B cell (primary cell): Measurements from ENCODE around the gene FYB2. TPM values are rescaled to one million over a fixed set of nuclear protein-coding genes. Genes with fewer than 3 reads are reported as not detected.

Experiments used
- ATAC-seq: fragments of 200-7000 bp; cut with Tn5 transposase; one replicate; pipeline ENCODE4 v1.10.0; 2021; ENCODE audit warnings: low read depth, mild to moderate bottlenecking, moderate number of reproducible peaks, moderate library complexity
- CTCF ChIA-PET: fragments of 350-600 bp; sonication (Branson Sonifier 250); formaldehyde crosslinking; loops from one replicate; lab custom pipeline; 2021; ENCODE audit warnings: antibody characterized with exemption, inconsistent platforms; lab: Charles Lee
- POLR2A ChIA-PET: fragments of 350-600 bp; sonication (Branson Sonifier 250); formaldehyde crosslinking; loops from one replicate; lab custom pipeline; 2021; ENCODE audit warnings: antibody characterized with exemption; lab: Charles Lee
- DNase-seq: peaks from one replicate; pipeline ENCODE4 v3.0.0; 2013
- H2AFZ ChIP-seq: 2 replicates; pipeline ENCODE4 v1.6.1; 2012; ENCODE audit warnings: mild to moderate bottlenecking, low read depth, low read length; ENCODE audit not compliant: insufficient read depth, poor library complexity, severe bottlenecking
- H3K27ac ChIP-seq, 2 donors: 1 replicate in 1 of 2; 2 replicates in 1 of 2; pipeline ENCODE4 v1.5.1; 2012 to 2013; ENCODE audit warnings: low read length in 2 of 2, mild to moderate bottlenecking in 2 of 2, moderate library complexity in 1 of 2
- H3K27me3 ChIP-seq, 4 experiments: fragments of 200-600 bp in 1 of 4; sonication (generic) in 1 of 4; replicated peaks in 1 of 4; 1 replicate in 2 of 4; 2 replicates in 2 of 4; pipeline versions ENCODE4 v1.6.1 to v1.7.0; 2013 to 2016; ENCODE audit warnings: low read length in 3 of 4, mild to moderate bottlenecking in 2 of 4, mixed read lengths in 1 of 4, moderate library complexity in 1 of 4; ENCODE audit not compliant: insufficient read depth in 4 of 4, control insufficient read depth in 3 of 4; ENCODE audit errors: control extremely low read depth in 1 of 4
- H3K36me3 ChIP-seq, 2 experiments: replicated peaks in 1 of 2; 1 replicate in 1 of 2; 2 replicates in 1 of 2; pipeline versions ENCODE4 v1.6.1 to v1.7.1; 2013; ENCODE audit warnings: low read length in 1 of 2; ENCODE audit not compliant: insufficient read depth in 2 of 2, control insufficient read depth in 1 of 2; ENCODE audit errors: control extremely low read depth in 1 of 2, extremely low read depth in 1 of 2
- H3K4me1 ChIP-seq, 2 donors: fragments of 200-600 bp in 1 of 2; sonication (generic) in 1 of 2; 1 replicate in 1 of 2; 2 replicates in 1 of 2; pipeline versions ENCODE4 v1.5.1 to v1.6.1; 2013 to 2017; ENCODE audit warnings: low read length in 2 of 2; ENCODE audit not compliant: control insufficient read depth in 2 of 2, insufficient read depth in 2 of 2
- H3K4me2 ChIP-seq: replicated peaks from 2 replicates; pipeline ENCODE3; 2012; ENCODE audit warnings: mild to moderate bottlenecking, low read depth, low read length; ENCODE audit not compliant: poor library complexity, severe bottlenecking
- H3K4me3 ChIP-seq, 5 experiments: fragments of 200-600 bp in 1 of 5; sonication (generic) in 1 of 5; 1 replicate in 3 of 5; 2 replicates in 2 of 5; pipeline versions ENCODE4 v1.5.1 to v1.7.0; 2011 to 2016; ENCODE audit warnings: low read length in 4 of 5, mild to moderate bottlenecking in 4 of 5, low read depth in 2 of 5, control low read depth in 1 of 5, moderate library complexity in 1 of 5; ENCODE audit not compliant: insufficient read depth in 1 of 5; ENCODE audit errors: control extremely low read depth in 1 of 5, extremely low read depth in 1 of 5
- H3K79me2 ChIP-seq: fragments of 200-600 bp; sonication (generic); one replicate; pipeline ENCODE4 v1.6.0; 2016; ENCODE audit warnings: low read length; ENCODE audit not compliant: control insufficient read depth, insufficient read depth
- H3K9ac ChIP-seq: fragments of 200-600 bp; sonication (generic); 2 replicates; pipeline ENCODE4 v1.6.1; 2017; ENCODE audit warnings: mild to moderate bottlenecking, low read length, moderate library complexity
- H3K9me3 ChIP-seq, 3 donors: one replicate each; pipeline versions ENCODE4 v1.6.1 to v1.7.1; 2013; ENCODE audit warnings: low read length in 2 of 3; ENCODE audit not compliant: control insufficient read depth in 2 of 3, insufficient read depth in 1 of 3; ENCODE audit errors: control extremely low read depth in 1 of 3
- H4K20me1 ChIP-seq: 2 replicates; pipeline ENCODE4 v1.6.0; 2012; ENCODE audit warnings: mild to moderate bottlenecking, low read length; ENCODE audit not compliant: insufficient read depth, control insufficient read depth, poor library complexity, severe bottlenecking
- H3K27ac Mint-ChIP-seq: one replicate; pipeline ENCODE4 v1.8.0; 2021; ENCODE audit warnings: mixed read lengths
- H3K27me3 Mint-ChIP-seq: one replicate; pipeline ENCODE4 v1.8.0; 2021; ENCODE audit warnings: mixed read lengths
- H3K4me1 Mint-ChIP-seq: one replicate; pipeline ENCODE4 v1.8.0; 2021; ENCODE audit warnings: mixed read lengths
- H3K4me3 Mint-ChIP-seq: one replicate; pipeline ENCODE4 v1.8.0; 2021; ENCODE audit warnings: mixed read lengths
- H3K9me3 Mint-ChIP-seq: one replicate; pipeline ENCODE4 v1.8.0; 2022; ENCODE audit warnings: mixed read lengths; ENCODE audit not compliant: insufficient read depth
- CTCF ChIP-seq: fragments of 200-600 bp; IDR thresholded peaks from one replicate; pipeline ENCODE4 v1.8.0; 2022; ENCODE audit warnings: antibody characterized with exemption, mild to moderate bottlenecking
- EZH2 ChIP-seq: IDR thresholded peaks from 2 replicates; pipeline ENCODE4 v1.6.1; 2012; ENCODE audit warnings: borderline replicate concordance, low read depth, mild to moderate bottlenecking, moderate library complexity, low read length; ENCODE audit not compliant: insufficient read depth, poor library complexity, severe bottlenecking
- WGBS: methylation state at CpG from one replicate; pipeline ENCODE4 v1.1.5; 2013; ENCODE audit warnings: missing lambda C conversion rate; ENCODE audit not compliant: insufficient coverage; 5-methylcytosine and 5-hydroxymethylcytosine counted together
- intact Hi-C: fragments of 100-400 bp; cut with micrococcal nuclease; formaldehyde crosslinking; loops from one replicate; pipeline ENCODE4 v1.10.0; 2022
- polyA plus RNA-seq: library from polyadenylated mRNA; depleted of rRNA; stranded (reverse); fragments of >200 nt; gene quantifications from 2 replicates; pipeline ENCODE4 v1.2.3, GENCODE V29; 2012
- total RNA-seq, 2 donors: library from RNA; stranded (reverse); fragments of 120-200 nt in 1 of 2; gene quantifications; 1 replicate in 1 of 2; 2 replicates in 1 of 2; pipeline versions ENCODE4 v1.2.3 to v1.2.4, GENCODE V29; 2013 to 2022

Gene FYB2
- total and polyA plus RNA-seq, 2 donors (not counting 1 experiment from before 2014, with no cell fraction given) = not detected

GRCh38 chr1:56754708-56755479 is 64.3 kb downstream of the FYB2 start:
- DNase-seq (no peak), ATAC-seq (no peak)
- no peaks in the 10 kb centered on the region for H3K9me3 Mint-ChIP-seq
- no CpG with 5 or more reads among the region's 1 CpG for WGBS
- ChIA-PET CTCF (no interaction called here), POLR2A (no interaction called here)
- Histone ChIP-seq H3K9me3 (no peaks in the 10 kb centered on the region), H3K4me1 (peaks cover 5 to 11% of the 10 kb centered on the region in 2 donors), H3K79me2 (no peaks in the 10 kb centered on the region), H3K4me2 (no peak overlapping the region), H3K4me3 (no peak overlapping the region), H3K9ac (no peak overlapping the region), H3K27me3 (peaks cover 0 to 4% (median 0%) of the 10 kb centered on the region in 4 experiments), H3K27ac (no peak overlapping the region), H3K36me3 (no peaks in the 10 kb centered on the region), H4K20me1 (no peaks in the 10 kb centered on the region), H2AFZ (no peak overlapping the region)
- H3K27ac Mint-ChIP-seq = no peak overlapping the region
- TF ChIP-seq EZH2 = no peak
- H3K4me3 Mint-ChIP-seq = no peak overlapping the region
- intact Hi-C loops = no loop called here
- peaks cover 8% of the 10 kb centered on the region for H3K4me1 Mint-ChIP-seq
- peaks cover 32% of the 10 kb centered on the region for H3K27me3 Mint-ChIP-seq

GRCh38 chr1:56745231-56745630 is 74.0 kb downstream of the FYB2 start:
- Histone ChIP-seq H3K9me3 (no peaks in the 10 kb centered on the region), H3K79me2 (no peaks in the 10 kb centered on the region), H2AFZ (no peak overlapping the region), H3K4me3 (no peak overlapping the region), H3K9ac (no peak overlapping the region), H3K4me2 (no peak overlapping the region), H3K4me1 (no peaks in the 10 kb centered on the region), H3K27me3 (no peaks in the 10 kb centered on the region), H3K27ac (no peak overlapping the region), H3K36me3 (no peaks in the 10 kb centered on the region), H4K20me1 (no peaks in the 10 kb centered on the region)
- H3K4me3 Mint-ChIP-seq = no peak overlapping the region
- TF ChIP-seq EZH2 (no peak), CTCF (no peak)
- CTCF ChIA-PET = no interaction called here
- no peak for ATAC-seq
- no peak overlapping the region for H3K27ac Mint-ChIP-seq
- WGBS = 65% methylated on average over 3 of the region's 3 CpGs
- intact Hi-C loops = no loop called here
- no peaks in the 10 kb centered on the region for H3K4me1 Mint-ChIP-seq
- no peaks in the 10 kb centered on the region for H3K9me3 Mint-ChIP-seq
- DNase-seq = no peak
- H3K27me3 Mint-ChIP-seq = peaks cover 3% of the 10 kb centered on the region
- POLR2A ChIA-PET = no interaction called here
